HG03460 (cell line): Measurements from ENCODE around the gene FBXL13.
"Not testable (repeated sequence)": the region's sequence is repeated elsewhere in the genome, so short reads cannot be mapped to it uniquely, and the experiment has no call there.

ENCODE experiments used
- ATAC-seq: cut with Tn5 transposase; IDR thresholded peaks from one replicate; pipeline ENCODE4 v1.9.1; 2021; ENCODE audit not compliant: unreplicated experiment

Gene FBXL13

GRCh38 chr7:102829075-102829474 lies 245.5 kb downstream of the FBXL13 start:
- ATAC-seq = no peak

- no peak for ATAC-seq
Observed at GRCh38 chr7:102828286-102828685, 246.3 kb downstream of the FBXL13 start.

- ATAC-seq = no peak
Observed at GRCh38 chr7:102823390-102824119, 251.0 kb downstream of the FBXL13 start.

GRCh38 chr7:102821994-102822747 lies 252.4 kb downstream of the FBXL13 start:
- ATAC-seq = no peak

GRCh38 chr7:102819151-102819550 lies 255.4 kb downstream of the FBXL13 start:
- ATAC-seq = no peak

DNA sequence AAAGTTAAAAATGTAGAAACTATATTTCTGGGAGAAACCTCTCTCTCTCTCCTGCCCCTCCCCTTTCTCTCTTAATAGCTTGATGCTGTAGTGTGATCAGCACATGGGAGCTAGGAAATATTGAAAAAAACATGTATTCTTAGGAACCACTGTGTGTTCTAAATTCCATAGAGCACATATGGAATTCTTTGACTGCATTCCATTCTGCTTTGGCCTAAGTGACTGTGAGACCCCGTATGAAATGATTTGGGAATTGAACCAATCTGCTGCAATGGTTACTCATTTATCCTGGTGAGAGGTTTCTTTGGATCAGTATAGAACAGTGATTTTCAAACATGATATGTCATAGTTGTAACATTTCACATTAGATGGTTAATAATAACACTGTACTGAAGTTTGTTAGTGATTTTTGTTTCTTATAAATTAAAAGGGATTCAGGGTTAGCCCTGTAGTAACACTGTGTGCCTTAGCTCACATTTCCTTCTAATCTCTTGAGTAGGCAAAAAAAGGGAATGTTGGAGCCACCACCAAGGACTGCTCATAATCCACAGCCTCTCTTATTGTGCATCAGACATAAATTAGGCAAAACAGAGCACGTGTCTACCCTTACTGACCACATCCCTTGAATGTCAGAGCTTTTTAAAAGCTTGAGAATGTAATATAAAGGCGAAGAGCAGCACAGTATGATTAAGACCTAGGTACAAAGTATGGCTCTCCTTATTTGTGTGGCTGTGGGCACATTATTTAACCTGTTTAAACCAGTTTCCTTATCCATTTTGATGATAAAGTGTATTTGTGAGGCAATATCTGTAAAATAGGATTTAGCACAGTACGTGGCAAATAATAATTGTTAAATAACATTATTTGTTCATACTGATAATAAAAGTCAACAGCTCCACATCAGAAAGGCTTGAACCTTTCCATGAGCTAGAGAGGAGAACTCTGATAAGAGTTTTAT lies 256.7 kb downstream of the FBXL13 start:
- ATAC-seq = no peak

- ATAC-seq = no peak
Observed at GRCh38 chr7:102814025-102814471, 260.5 kb downstream of the FBXL13 start.

DNA sequence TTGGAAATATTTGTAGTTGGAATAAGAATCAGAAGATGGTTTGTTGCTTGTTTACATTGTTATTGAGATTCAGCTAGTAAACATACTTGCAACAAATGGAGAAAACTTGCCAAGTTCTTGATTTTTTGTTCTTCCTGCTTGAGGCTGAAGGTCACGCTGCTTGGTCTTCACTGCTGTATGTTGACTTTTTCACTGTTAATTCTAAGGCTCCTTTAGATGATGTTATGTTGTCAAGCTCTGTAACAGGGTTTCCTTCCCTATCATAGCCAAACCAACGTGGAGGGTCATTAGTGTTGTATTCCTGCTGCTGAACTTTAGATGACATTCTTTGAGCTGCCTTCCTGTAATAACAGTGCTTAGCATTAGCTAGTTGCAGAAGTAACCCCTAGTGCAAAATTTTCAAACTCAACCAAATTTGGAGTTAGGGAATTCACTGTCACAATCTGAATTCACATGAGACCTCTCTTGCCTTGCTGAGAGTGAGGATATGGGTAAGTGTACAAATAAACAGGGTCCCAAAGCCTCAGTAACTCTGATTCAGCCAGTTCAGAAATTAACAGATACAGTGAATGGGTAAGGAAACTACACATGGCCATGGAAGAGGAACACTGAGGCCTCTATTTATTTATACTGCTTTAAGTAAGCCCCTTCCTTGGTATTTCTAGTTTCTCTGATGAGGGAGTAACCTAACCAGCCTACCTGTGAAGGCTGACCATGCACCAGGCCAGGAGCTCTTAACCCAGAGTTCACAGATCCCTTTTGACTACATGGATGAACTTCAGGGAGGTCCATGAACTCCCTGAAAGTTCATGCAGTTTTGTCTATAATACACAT lies 261.2 kb downstream of the FBXL13 start:
- no peak for ATAC-seq

DNA sequence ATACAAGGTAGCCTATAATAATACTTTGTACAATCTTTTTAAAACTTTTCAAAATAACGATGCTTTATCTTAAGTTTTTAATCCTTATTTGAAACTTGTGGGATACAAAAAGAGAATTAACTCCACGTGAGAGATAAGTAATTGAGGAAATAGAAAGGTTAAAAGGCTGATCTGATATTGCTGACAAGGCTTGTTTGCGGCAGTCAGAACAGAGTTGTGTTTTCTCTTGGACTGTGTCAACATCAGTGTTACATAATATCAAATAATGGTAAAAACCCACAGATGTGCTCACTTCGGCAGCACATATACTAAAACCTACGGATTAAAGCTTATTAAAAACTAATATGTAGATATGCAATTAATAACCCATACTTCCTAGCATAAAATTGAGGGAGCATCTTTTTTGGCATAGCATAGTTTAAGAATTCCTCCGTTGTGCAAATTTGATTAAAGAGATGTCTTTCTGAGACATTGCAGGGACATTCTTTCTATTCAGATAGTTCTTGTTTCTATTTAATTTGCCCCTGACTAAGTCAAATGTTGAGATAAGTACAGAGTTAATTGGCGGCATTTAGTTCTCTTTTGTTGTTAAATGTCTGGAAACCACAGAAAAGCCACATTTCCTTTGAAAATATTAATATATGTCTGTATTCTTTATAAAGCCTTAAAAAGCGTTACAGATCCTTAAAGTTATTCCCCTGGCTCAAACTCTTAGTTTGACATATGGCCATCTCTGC lies 262.5 kb downstream of the FBXL13 start:
- ATAC-seq = no peak

DNA sequence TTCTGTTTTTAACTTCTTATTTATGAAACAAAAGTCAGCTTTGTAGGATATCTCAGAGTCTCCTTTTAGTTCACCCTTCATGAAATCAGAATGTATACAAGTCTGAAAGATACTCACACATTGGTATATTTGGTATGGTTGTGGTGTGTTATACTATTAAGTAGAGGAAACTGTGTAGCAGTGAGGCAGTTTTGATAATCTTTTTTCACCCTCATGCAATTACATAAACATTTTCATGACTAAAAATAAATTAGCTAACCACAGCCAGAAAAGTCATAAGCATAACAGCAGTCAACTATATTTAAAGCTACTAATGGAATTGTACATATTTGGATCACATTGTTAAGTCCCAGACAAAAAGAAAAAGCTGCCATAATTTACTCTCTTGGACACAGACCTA lies 263.7 kb downstream of the FBXL13 start:
- no peak for ATAC-seq

DNA sequence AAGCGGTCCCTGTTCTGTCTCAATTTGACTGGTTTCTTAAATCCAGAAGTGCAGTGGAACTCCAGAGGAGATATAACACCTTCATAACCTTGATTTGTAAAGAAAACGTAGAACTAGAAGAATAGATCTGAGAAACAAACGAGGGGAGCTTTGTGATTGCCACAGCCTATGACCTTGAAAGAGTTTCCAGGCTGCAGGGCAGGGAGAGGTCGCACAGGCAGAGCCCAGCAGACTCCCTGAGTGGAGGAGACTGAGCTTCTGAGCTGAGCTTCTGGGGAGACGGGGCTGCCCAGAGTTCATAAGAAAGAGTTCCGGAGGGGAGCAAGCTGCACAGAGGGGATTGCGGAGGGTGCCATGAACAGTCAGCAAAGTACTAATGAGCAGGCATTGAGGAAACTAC lies 268.0 kb downstream of the FBXL13 start:
- ATAC-seq = no peak

DNA sequence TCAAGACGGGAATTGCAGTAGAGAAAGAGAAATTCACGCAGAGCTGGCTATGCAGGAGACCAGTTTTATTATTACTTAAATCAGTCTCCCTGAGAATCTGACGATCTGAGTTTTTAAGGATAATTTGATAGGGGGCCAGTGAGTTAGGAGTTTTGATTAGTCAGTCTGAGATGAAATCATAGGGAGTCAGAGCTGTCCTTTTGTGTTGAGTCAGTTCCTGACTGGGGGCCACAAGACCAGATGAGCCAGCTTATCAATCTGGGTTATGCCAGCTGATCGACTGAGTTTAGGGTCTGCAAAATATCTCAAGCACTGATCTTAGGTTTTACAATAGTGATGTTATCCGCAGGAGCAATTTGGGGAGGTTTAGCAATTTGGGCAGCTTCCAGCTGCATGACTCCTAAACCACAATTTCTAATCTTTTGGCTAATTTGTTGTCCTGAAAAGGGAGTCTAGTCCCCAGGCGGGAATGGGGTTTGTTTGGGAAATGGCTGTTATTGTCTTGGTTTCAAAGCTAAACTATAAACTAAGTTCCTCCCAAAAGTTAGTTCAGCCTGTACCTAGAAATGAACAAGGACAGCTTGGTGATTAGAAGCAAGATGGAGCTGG lies 278.5 kb downstream of the FBXL13 start:
- ATAC-seq = not testable (repeated sequence)

- not testable (repeated sequence) for ATAC-seq
Observed at GRCh38 chr7:102794567-102794966, 280.0 kb downstream of the FBXL13 start.

- not testable (repeated sequence) for ATAC-seq
Observed at GRCh38 chr7:102791831-102792230, 282.8 kb downstream of the FBXL13 start.

- ATAC-seq = not testable (repeated sequence)
Observed at GRCh38 chr7:102791367-102791766, 283.2 kb downstream of the FBXL13 start.

GRCh38 chr7:102790364-102791100 lies 284.1 kb downstream of the FBXL13 start:
- ATAC-seq = not testable (repeated sequence)

- not testable (repeated sequence) for ATAC-seq
Observed at GRCh38 chr7:102788770-102789169, 285.8 kb downstream of the FBXL13 start.

GRCh38 chr7:102780926-102781325 lies 293.7 kb downstream of the FBXL13 start:
- ATAC-seq = not testable (repeated sequence)
